ENCODE data around the gene DHRS11. TPM values are rescaled to one million over a fixed set of nuclear protein-coding genes. Genes with fewer than 3 reads are reported as not detected.

Gene DHRS11
- total and polyA plus RNA-seq, 8 donors = 8.5 to 339 (median 11.5) TPM

GRCh38 chr17:36614933-36615332 lies 23.3 kb downstream of the DHRS11 start:
- Histone ChIP-seq H3K36me3 (no peaks in the 10 kb centered on the region), H3K4me3 (no peak overlapping the region), H3K9me3 (no peaks in the 10 kb centered on the region), H3K4me1 (no peaks in the 10 kb centered on the region), H3K27ac (no peak overlapping the region), H3K27me3 (peaks cover 0 to 60% (median 0%) of the 10 kb centered on the region in 3 donors)
- DNase-seq = no peak
- TF ChIP-seq CTCF (IDR thresholded peaks at IDR 0.05) (no peak), POLR2AphosphoS5 (IDR thresholded peaks at IDR 0.05) (no peak), POLR2A (IDR thresholded peaks at IDR 0.05) (no peak)
- intact Hi-C loops (cut with DNase I; ENCODE audit: low total_unique reads) = loop anchor here (10.0 kb wide), 1 partner anchor 340 kb away; no protein-coding TSS in a partner anchor
- WGBS, 5 donors = 29 to 48% (median 35%) methylated on average over 5 of the region's 5 CpGs

DNA sequence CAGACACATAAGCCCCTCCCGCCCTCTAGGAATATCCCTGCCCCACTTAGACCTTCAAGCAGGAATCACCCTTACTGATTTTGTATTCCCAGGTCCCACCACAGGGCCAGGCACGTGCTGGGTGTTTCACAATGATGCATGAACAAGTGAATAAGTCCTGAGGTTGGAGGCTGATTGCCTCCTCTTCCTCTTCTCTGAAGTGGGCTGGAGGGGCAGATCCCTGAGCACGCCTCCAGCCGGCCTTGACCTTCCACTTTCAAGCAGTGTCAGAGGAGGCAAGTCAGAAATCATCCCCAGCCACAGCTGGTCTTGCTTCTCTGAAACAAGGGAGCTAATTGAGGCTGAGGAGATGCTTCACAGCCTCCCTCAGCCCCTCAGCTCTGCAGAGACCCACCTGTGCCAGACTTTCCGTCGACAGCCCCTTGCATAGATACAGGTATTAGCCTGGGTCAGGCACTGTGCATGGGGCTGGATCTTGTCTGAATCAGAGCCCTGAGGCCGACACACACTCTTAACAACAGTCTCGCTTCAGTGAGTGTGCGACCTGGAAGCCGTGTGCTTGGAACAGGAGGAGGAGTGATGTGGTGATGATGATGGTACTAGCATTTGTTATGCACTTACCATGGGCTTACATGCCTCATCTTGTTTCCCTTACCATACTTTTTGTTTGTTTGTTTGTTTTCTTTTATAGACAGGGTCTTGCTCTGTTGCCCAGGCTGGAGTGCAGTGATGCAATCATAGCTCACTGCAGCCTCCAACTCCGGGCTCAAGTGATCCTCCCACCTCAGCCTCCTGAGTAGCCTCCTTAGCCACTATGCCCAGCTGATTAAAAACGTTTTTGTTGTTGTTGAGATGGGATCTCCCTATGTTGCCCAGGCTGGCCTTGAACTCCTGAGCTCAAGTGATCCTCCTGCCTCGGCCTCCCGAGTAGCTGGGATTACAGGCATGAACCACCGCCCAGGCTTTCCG lies 24.7 kb downstream of the DHRS11 start:
- no peaks in the 10 kb centered on the region for H3K9me3 ChIP-seq
- no peak for DNase-seq
- no peak for TF ChIP-seq EP300 (IDR thresholded peaks at IDR 0.05)
- no peak for TF ChIP-seq CTCF (IDR thresholded peaks at IDR 0.05)
- no peak overlapping the region for H3K27ac ChIP-seq
- no peaks in the 10 kb centered on the region for H3K36me3 ChIP-seq
- intact Hi-C loops (cut with DNase I; ENCODE audit: low total_unique reads) = loop anchor here (10.0 kb wide), 1 partner anchor 338 kb away; no protein-coding TSS in a partner anchor
- H3K4me1 ChIP-seq = no peaks in the 10 kb centered on the region
- H3K4me3 ChIP-seq = no peak overlapping the region
- H3K27me3 ChIP-seq = peaks cover 0 to 65% (median 0%) of the 10 kb centered on the region in 3 donors
- 77 to 90% (median 84%) methylated on average over 10 to 16 of the region's 16 CpGs for WGBS, 5 donors

DNA sequence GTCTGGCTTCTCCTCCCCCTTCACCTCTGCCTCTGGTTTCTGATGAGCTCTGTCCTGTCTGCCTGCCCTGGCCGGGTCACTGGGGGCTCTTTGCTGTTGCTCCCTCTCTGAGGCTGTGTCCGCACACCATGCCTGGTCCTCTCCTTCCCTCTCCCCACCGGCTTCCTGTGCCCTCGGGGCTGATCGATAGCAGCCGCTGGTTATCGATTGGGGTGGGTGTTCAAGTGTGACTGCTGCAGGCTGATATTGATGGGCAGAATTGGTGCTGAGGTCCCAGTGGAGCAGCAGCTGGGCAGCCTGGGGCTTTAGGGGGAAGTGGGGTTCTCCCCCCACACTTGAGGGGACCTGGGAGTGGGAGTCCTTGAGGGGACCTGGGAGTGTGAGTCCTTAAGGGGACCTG lies 26.1 kb downstream of the DHRS11 start:
- DNase-seq = no peak
- 78 to 89% (median 82%) methylated on average over 7 of the region's 7 CpGs for whole genome bisulfite sequencing, 5 donors
- no peak for TF ChIP-seq POLR2AphosphoS5 (IDR thresholded peaks at IDR 0.05)
- H3K4me1 ChIP-seq = no peaks in the 10 kb centered on the region
- H3K27me3 ChIP-seq = peaks cover 0 to 64% (median 0%) of the 10 kb centered on the region in 3 donors
- no peak overlapping the region for H3K4me3 ChIP-seq
- intact Hi-C loops (cut with DNase I; ENCODE audit: low total_unique reads) = loop anchor here (10.0 kb wide), 1 partner anchor 337 kb away; no protein-coding TSS in a partner anchor
- H3K27ac ChIP-seq = no peak overlapping the region
- H3K9me3 ChIP-seq = no peaks in the 10 kb centered on the region
- H3K36me3 ChIP-seq = no peaks in the 10 kb centered on the region

GRCh38 chr17:36623281-36623680 lies 31.6 kb downstream of the DHRS11 start:
- Histone ChIP-seq H3K36me3 (no peaks in the 10 kb centered on the region), H3K4me1 (peaks cover 0 to 5% (median 0%) of the 10 kb centered on the region in 4 donors), H3K27me3 (peaks cover 0 to 20% (median 0%) of the 10 kb centered on the region in 3 donors), H3K9me3 (no peaks in the 10 kb centered on the region), H3K4me3 (no peak overlapping the region), H3K27ac (no peak overlapping the region)
- no peak for TF ChIP-seq POLR2A (IDR thresholded peaks at IDR 0.05)
- TF ChIP-seq CTCF (IDR thresholded peaks at IDR 0.05) = no peak
- TF ChIP-seq POLR2AphosphoS5 (IDR thresholded peaks at IDR 0.05) = no peak
- TF ChIP-seq EP300 (IDR thresholded peaks at IDR 0.05) = no peak
- WGBS, 5 donors = 53 to 75% (median 66%) methylated on average over 3 of the region's 3 CpGs
- DNase-seq = no peak
- intact Hi-C loops (cut with DNase I; ENCODE audit: low total_unique reads) = no loop called here
